HCT116 (cell line): Measurements from ENCODE around the gene ANO4. TPM values are rescaled to one million over a fixed set of nuclear protein-coding genes. Genes with fewer than 3 reads are reported as not detected.
"Not testable (repeated sequence)": the region's sequence is repeated elsewhere in the genome, so short reads cannot be mapped to it uniquely, and the experiment has no call there.

Experiments
- ATAC-seq: fragments of 200-7000 bp; cut with Tn5 transposase; 2 replicates; pipeline ENCODE4 v1.9.1; 2020; ENCODE audit warnings: mild to moderate bottlenecking, moderate library complexity
- BruUV-seq: library from RNA; stranded (reverse); fragments of 400-500 nt; replicated peaks from 2 replicates; lab custom pipeline; 2021; lab: Mats Ljungman, UMichigan
- CTCF ChIA-PET: fragments of 300-600 bp; sonication (Branson Sonifier 250); formaldehyde crosslinking; loops from one replicate; lab custom pipeline; 2021; ENCODE audit warnings: antibody characterized with exemption; lab: Charles Lee
- POLR2A ChIA-PET: fragments of 300-600, 350-600 bp; sonication (Branson Sonifier 250); formaldehyde crosslinking; loops from one replicate; lab custom pipeline; 2021; ENCODE audit warnings: antibody characterized with exemption; lab: Charles Lee
- RAD21 ChIA-PET, 2 experiments: fragments of 300-600 bp; sonication (Branson Sonifier 250); formaldehyde crosslinking; loops; one replicate each; lab custom pipeline; 2023; ENCODE audit warnings: low total read pairs in 2 of 2; ENCODE audit not compliant: uncharacterized antibody in 2 of 2, unreplicated experiment in 2 of 2, low non-redundant PET in 1 of 2; lab: Charles Lee
- DNase-seq: peaks from one replicate; pipeline ENCODE4 v3.0.0-alpha.2; 2010; ENCODE audit warnings: low read depth, low spot score
- H2AFZ ChIP-seq: fragments of 200-600 bp; shearing (Covaris generic), sonication (generic); 2 replicates; pipeline ENCODE4 v1.6.1; 2017; ENCODE audit warnings: low read depth, mixed run types, mixed read lengths, antibody characterized with exemption, low read length; ENCODE audit not compliant: poor library complexity, severe bottlenecking
- H3K27ac ChIP-seq: 2 replicates; pipeline ENCODE4 v1.5.1; 2012; ENCODE audit warnings: low read depth, low read length
- H3K27me3 ChIP-seq: fragments of 200-600 bp; sonication (generic); 2 replicates; pipeline ENCODE4 v1.6.1; 2016; ENCODE audit warnings: mixed run types, low read length, mixed read lengths; ENCODE audit not compliant: insufficient read depth
- H3K36me3 ChIP-seq, 2 experiments: fragments of 200-500 bp in 1 of 2; fragments of 200-600 bp in 1 of 2; sonication (Bioruptor generic) in 1 of 2; sonication (generic) in 1 of 2; 2 replicates each; pipeline versions ENCODE4 v1.5.1 to v1.6.1; 2014 to 2016; ENCODE audit warnings: low read length in 2 of 2, inconsistent platforms in 1 of 2, mixed read lengths in 1 of 2, mixed run types in 1 of 2; ENCODE audit not compliant: insufficient read depth in 2 of 2, control insufficient read depth in 1 of 2
- H3K4me1 ChIP-seq, 2 experiments: fragments of 200-600 bp in 1 of 2; sonication (generic) in 1 of 2; 2 replicates each; pipeline versions ENCODE4 v1.5.1 to v1.6.1; 2012 to 2017; ENCODE audit warnings: low read length in 2 of 2, inconsistent platforms in 1 of 2, mild to moderate bottlenecking in 1 of 2, mixed read lengths in 1 of 2, mixed run types in 1 of 2, moderate library complexity in 1 of 2; ENCODE audit not compliant: insufficient read depth in 2 of 2, control insufficient read depth in 1 of 2
- H3K4me2 ChIP-seq: fragments of 200-600 bp; sonication (generic); 2 replicates; pipeline ENCODE4 v1.6.1; 2017; ENCODE audit warnings: mixed run types, low read length, mixed read lengths
- H3K4me3 ChIP-seq, 2 experiments: fragments of 200-600 bp in 1 of 2; sonication (generic) in 1 of 2; replicated peaks in 1 of 2; 2 replicates each; pipeline ENCODE4 v1.5.1; 2011 to 2016; ENCODE audit warnings: low read length in 2 of 2, control low read depth in 1 of 2, low read depth in 1 of 2, mild to moderate bottlenecking in 1 of 2, mixed read lengths in 1 of 2, mixed run types in 1 of 2
- H3K79me2 ChIP-seq: fragments of 200-600 bp; sonication (generic); 2 replicates; pipeline ENCODE4 v1.6.1; 2017; ENCODE audit warnings: mild to moderate bottlenecking, mixed run types, low read length, moderate library complexity, mixed read lengths; ENCODE audit not compliant: insufficient read depth
- H3K9ac ChIP-seq: fragments of 200-600 bp; sonication (generic); 2 replicates; pipeline ENCODE4 v1.6.1; 2016; ENCODE audit warnings: low read length, mixed read lengths
- H3K9me2 ChIP-seq: fragments of 200-600 bp; sonication (generic), shearing (Covaris generic); 2 replicates; pipeline ENCODE4 v1.6.1; 2017; ENCODE audit warnings: mixed run types, mild to moderate bottlenecking, moderate library complexity; ENCODE audit not compliant: insufficient read depth
- H3K9me3 ChIP-seq, 2 experiments: fragments of 200-500 bp in 1 of 2; fragments of 200-600 bp in 1 of 2; sonication (Bioruptor generic) in 1 of 2; sonication (generic) in 1 of 2; 2 replicates each; pipeline ENCODE4 v1.6.1; 2014 to 2017; ENCODE audit warnings: low read length in 2 of 2, mixed read lengths in 2 of 2, inconsistent platforms in 1 of 2, low read depth in 1 of 2, mild to moderate bottlenecking in 1 of 2, mixed run types in 1 of 2, moderate library complexity in 1 of 2; ENCODE audit not compliant: control insufficient read depth in 1 of 2, insufficient read depth in 1 of 2
- H4K20me1 ChIP-seq: fragments of 200-600 bp; sonication (generic), shearing (Covaris generic); 2 replicates; pipeline ENCODE4 v1.6.1; 2017; ENCODE audit warnings: mixed run types, mild to moderate bottlenecking, moderate library complexity; ENCODE audit not compliant: insufficient read depth
- ATF3 ChIP-seq: IDR thresholded peaks from 2 replicates; pipeline ENCODE4 v1.6.1; 2012
- CTCF ChIP-seq, 3 experiments: fragments of 200-600 bp in 1 of 3; sonication (generic) in 1 of 3; IDR thresholded peaks in 2 of 3; conservative IDR thresholded peaks in 1 of 3; 2 replicates each; pipeline ENCODE4 v1.5.1; 2012 to 2017; ENCODE audit warnings: low read depth in 2 of 3, low read length in 2 of 3, antibody characterized with exemption in 1 of 3, borderline replicate concordance in 1 of 3, control low read depth in 1 of 3, mild to moderate bottlenecking in 1 of 3, mixed read lengths in 1 of 3, mixed run types in 1 of 3, moderate library complexity in 1 of 3; ENCODE audit not compliant: insufficient read depth in 1 of 3
- EZH2 ChIP-seq: fragments of 200-600 bp; sonication (generic); IDR thresholded peaks from 2 replicates; pipeline ENCODE4 v1.6.1; 2017; ENCODE audit warnings: antibody characterized with exemption, mixed run types
- POLR2AphosphoS5 ChIP-seq: IDR thresholded peaks from 2 replicates; pipeline ENCODE4 v1.6.1; 2011; ENCODE audit warnings: mild to moderate bottlenecking, low read depth, low read length, moderate library complexity
- SIN3A ChIP-seq: IDR thresholded peaks from 2 replicates; pipeline ENCODE4 v1.6.1; 2012; ENCODE audit warnings: low read depth
- ZFX ChIP-seq: fragments of 450-650 bp; IDR thresholded peaks from 2 replicates; pipeline ENCODE4 v1.6.1; 2017
- intact Hi-C: fragments of 100-400 bp; cut with micrococcal nuclease; formaldehyde crosslinking; loops from 2 replicates; pipeline ENCODE4 v1.10.0; 2022
- total RNA-seq: library from RNA; stranded (reverse); gene quantifications from one replicate; pipeline ENCODE4 v1.2.1, GENCODE V29; 2021; ENCODE audit not compliant: unreplicated experiment

ANO4 gene
- total RNA-seq, 1 experiment from 2014 or later: 1.7 TPM

- DNase-seq (no peak), ATAC-seq (no peak)
- H4K20me1 ChIP-seq: no peaks in the 10 kb centered on the region
- no peaks in the 10 kb centered on the region for H3K36me3 ChIP-seq
- no peaks in the 10 kb centered on the region for H3K4me1 ChIP-seq
- no peak overlapping the region for H3K4me2 ChIP-seq
- intact Hi-C loops: no loop called here
- RAD21 ChIA-PET: no interaction called here
- H3K27me3 ChIP-seq: no peaks in the 10 kb centered on the region
- H3K9me3 ChIP-seq: no peaks in the 10 kb centered on the region
- no peak overlapping the region for H2AFZ ChIP-seq
- H3K79me2 ChIP-seq: no peaks in the 10 kb centered on the region
- H3K27ac ChIP-seq: no peak overlapping the region
- no peaks in the 10 kb centered on the region for H3K9me2 ChIP-seq
- H3K4me3 ChIP-seq: no peak overlapping the region
- CTCF ChIA-PET: no interaction called here
- BruUV-seq: no TSS peak
- POLR2A ChIA-PET: no interaction called here
- H3K9ac ChIP-seq: no peak overlapping the region
- no peak for TF ChIP-seq CTCF (IDR thresholded peaks at IDR 0.05 in 2 of 3, conservative IDR thresholded peaks at IDR 0.05 in 1 of 3; ENCODE audit: borderline replicate concordance in 1 of 3, insufficient read depth in 1 of 3, low read depth in 2 of 3, low read length in 2 of 3)
- no peak for TF ChIP-seq EZH2
- no peak for TF ChIP-seq SIN3A
- no peak for TF ChIP-seq POLR2AphosphoS5
- no peak for TF ChIP-seq ATF3
Observed at GRCh38 chr12:101117842-101118241, 323.3 kb downstream of the ANO4 start.

GRCh38 chr12:101127521-101128219 lies 333.1 kb downstream of the ANO4 start:
- Histone ChIP-seq H2AFZ (no peak overlapping the region), H4K20me1 (no peaks in the 10 kb centered on the region; the same call in 1 of the 2 replicates), H3K27ac (no peak overlapping the region), H3K4me1 (no peaks in the 10 kb centered on the region), H3K4me2 (no peak overlapping the region), H3K9me2 (no peaks in the 10 kb centered on the region), H3K9me3 (no peaks in the 10 kb centered on the region), H3K27me3 (no peaks in the 10 kb centered on the region), H3K4me3 (no peak overlapping the region), H3K9ac (no peak overlapping the region), H3K79me2 (no peaks in the 10 kb centered on the region), H3K36me3 (no peaks in the 10 kb centered on the region)
- intact Hi-C loops: no loop called here
- ChIA-PET POLR2A (no interaction called here), CTCF (no interaction called here), RAD21 (no interaction called here)
- TF ChIP-seq ZFX: no peak
- no peak for DNase-seq
- no TSS peak for BruUV-seq
- no peak for ATAC-seq

GRCh38 chr12:101145777-101146431 lies 351.3 kb downstream of the ANO4 start:
- ATAC-seq, BruUV-seq, H3K27me3 ChIP-seq, H3K27ac ChIP-seq, H3K9ac ChIP-seq, intact Hi-C loops, H2AFZ ChIP-seq, H3K4me3 ChIP-seq, H3K4me1 ChIP-seq, POLR2A ChIA-PET, H4K20me1 ChIP-seq, H3K36me3 ChIP-seq, H3K79me2 ChIP-seq, H3K9me3 ChIP-seq, H3K9me2 ChIP-seq, CTCF ChIA-PET, RAD21 ChIA-PET, H3K4me2 ChIP-seq, DNase-seq: not testable (repeated sequence)
